Superior temporal gyrus (tissue), 1 donor: ENCODE data around the gene WIPF3.

Experiments
- DNase-seq: peaks from one replicate; pipeline ENCODE4 v3.0.0-alpha.2; 2016; ENCODE audit errors: extremely low spot score

Gene WIPF3

GRCh38 chr7:29915481-29916215, 109.3 kb downstream of the WIPF3 start:
- peak; percentile 21 for DNase-seq

- no peak for DNase-seq
Measured at GRCh38 chr7:29917641-29918040, 111.3 kb downstream of the WIPF3 start.

- DNase-seq, result no peak
Measured at GRCh38 chr7:29918850-29919249, 112.5 kb downstream of the WIPF3 start.

- no peak for DNase-seq
Measured at GRCh38 chr7:29919790-29920189, 113.5 kb downstream of the WIPF3 start.

GRCh38 chr7:29920491-29920890, 114.2 kb downstream of the WIPF3 start:
- DNase-seq, result no peak

- peak; percentile 79 for DNase-seq
Measured at GRCh38 chr7:29921404-29922010, 115.2 kb downstream of the WIPF3 start.

- DNase-seq, result no peak
Measured at GRCh38 chr7:29922921-29923700, 116.8 kb downstream of the WIPF3 start.

GRCh38 chr7:29924006-29924405, 117.7 kb downstream of the WIPF3 start:
- no peak for DNase-seq

GRCh38 chr7:29924684-29925083, 118.4 kb downstream of the WIPF3 start:
- DNase-seq, result no peak

GRCh38 chr7:29926216-29926615, 119.9 kb downstream of the WIPF3 start:
- no peak for DNase-seq

GRCh38 chr7:29926741-29927140, 120.4 kb downstream of the WIPF3 start:
- DNase-seq, result peak; percentile 72

GRCh38 chr7:29929018-29929807, 122.9 kb downstream of the WIPF3 start:
- no peak for DNase-seq

GRCh38 chr7:29935111-29935510, 128.8 kb downstream of the WIPF3 start:
- DNase-seq, result no peak

GRCh38 chr7:29937132-29937531, 130.8 kb downstream of the WIPF3 start:
- no peak for DNase-seq

- no peak for DNase-seq
Measured at GRCh38 chr7:29940199-29940598, 133.9 kb downstream of the WIPF3 start.

GRCh38 chr7:29945259-29945809, 139.0 kb downstream of the WIPF3 start:
- DNase-seq, result no peak

GRCh38 chr7:29946428-29947186, 140.3 kb downstream of the WIPF3 start:
- no peak for DNase-seq

- no peak for DNase-seq
Measured at GRCh38 chr7:29948587-29948986, 142.3 kb downstream of the WIPF3 start.

- no peak for DNase-seq
Measured at GRCh38 chr7:29950480-29950879, 144.2 kb downstream of the WIPF3 start.

GRCh38 chr7:29951206-29951605, 144.9 kb downstream of the WIPF3 start:
- DNase-seq, result no peak
